Spleen (tissue), 7 donors: ENCODE data around the gene TTC9.

ENCODE experiments used
- CTCF ChIP-seq, 11 experiments: fragments of 200-600 bp in 7 of 11; fragments of 450-650 bp in 4 of 11; sonication (generic) in 4 of 11; IDR thresholded peaks in 8 of 11; conservative IDR thresholded peaks in 3 of 11; 1 replicate in 7 of 11; 2 replicates in 4 of 11; pipeline versions ENCODE4 v1.4.0 to v1.8.0; 2016 to 2021; ENCODE audit warnings: antibody characterized with exemption in 11 of 11, inconsistent platforms in 4 of 11, mild to moderate bottlenecking in 1 of 11
- POLR2A ChIP-seq, 3 donors: fragments of 450-650 bp; IDR thresholded peaks; one replicate each; pipeline ENCODE4 v1.5.1; 2017; ENCODE audit warnings: antibody characterized with exemption in 3 of 3, mild to moderate bottlenecking in 1 of 3
- POLR2AphosphoS5 ChIP-seq, 3 donors: sonication (generic); formaldehyde crosslinking; IDR thresholded peaks; one replicate each; pipeline ENCODE4 v1.5.1; 2017; ENCODE audit warnings: antibody characterized with exemption in 3 of 3
- donor health status: DM: no; HTN: no; CAD: no; lungs with moderate emphysema.
- donor health status: DM: no; HTN: no; CAD: no.
- donor health status: DM: no; HTN: no; CAD: no.

GRCh38 chr14:70663707-70664179, 22.0 kb downstream of the TTC9 start:
- TF ChIP-seq CTCF (IDR thresholded peaks at IDR 0.05 in 8 of 11, conservative IDR thresholded peaks at IDR 0.05 in 3 of 11), result no peak
- no peak for TF ChIP-seq POLR2A (IDR thresholded peaks at IDR 0.05)
- TF ChIP-seq POLR2AphosphoS5 (IDR thresholded peaks at IDR 0.05), result no peak
